ENCODE measurements around the gene WDR18.
A peak's percentile ranks its signal among the peaks of the same experiment; 100 is the strongest.

DNA sequence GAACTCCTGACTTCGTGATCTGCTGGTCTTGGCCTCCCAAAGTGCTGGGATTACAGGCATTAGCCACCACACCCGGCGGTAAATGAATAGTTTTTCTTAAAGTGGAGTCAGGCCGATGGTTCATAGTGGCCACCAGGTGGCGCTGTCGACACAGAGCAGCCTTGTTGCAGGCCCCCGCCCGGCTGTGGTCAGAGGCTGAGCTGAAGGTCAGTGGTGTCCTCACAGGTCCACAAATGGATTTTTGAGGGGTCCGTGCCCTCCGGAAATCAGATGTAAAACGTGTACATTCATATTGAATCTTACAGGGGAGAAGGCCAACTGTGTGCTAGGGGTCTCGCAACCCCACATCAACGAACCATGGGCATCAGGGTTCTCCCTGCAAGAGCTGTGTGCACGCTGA, 13.4 kb upstream of the WDR18 start:
- TF ChIP-seq, protein P1, sequence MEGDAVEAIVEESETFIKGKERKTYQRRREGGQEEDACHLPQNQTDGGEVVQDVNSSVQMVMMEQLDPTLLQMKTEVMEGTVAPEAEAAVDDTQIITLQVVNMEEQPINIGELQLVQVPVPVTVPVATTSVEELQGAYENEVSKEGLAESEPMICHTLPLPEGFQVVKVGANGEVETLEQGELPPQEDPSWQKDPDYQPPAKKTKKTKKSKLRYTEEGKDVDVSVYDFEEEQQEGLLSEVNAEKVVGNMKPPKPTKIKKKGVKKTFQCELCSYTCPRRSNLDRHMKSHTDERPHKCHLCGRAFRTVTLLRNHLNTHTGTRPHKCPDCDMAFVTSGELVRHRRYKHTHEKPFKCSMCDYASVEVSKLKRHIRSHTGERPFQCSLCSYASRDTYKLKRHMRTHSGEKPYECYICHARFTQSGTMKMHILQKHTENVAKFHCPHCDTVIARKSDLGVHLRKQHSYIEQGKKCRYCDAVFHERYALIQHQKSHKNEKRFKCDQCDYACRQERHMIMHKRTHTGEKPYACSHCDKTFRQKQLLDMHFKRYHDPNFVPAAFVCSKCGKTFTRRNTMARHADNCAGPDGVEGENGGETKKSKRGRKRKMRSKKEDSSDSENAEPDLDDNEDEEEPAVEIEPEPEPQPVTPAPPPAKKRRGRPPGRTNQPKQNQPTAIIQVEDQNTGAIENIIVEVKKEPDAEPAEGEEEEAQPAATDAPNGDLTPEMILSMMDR (IDR thresholded peaks at IDR 0.05), result peak; percentile 4 to 35
- no peak for TF ChIP-seq EP300 (IDR thresholded peaks at IDR 0.05)
- TF ChIP-seq POLR2AphosphoS5 (IDR thresholded peaks at IDR 0.05), result no peak
- TF ChIP-seq POLR2A (IDR thresholded peaks at IDR 0.05), result no peak
